Limb (tissue), 2 donors: ENCODE results near the gene WFS1.

Source experiments
- DNase-seq, 2 donors: peaks; one replicate each; pipeline ENCODE4 v3.0.0-alpha.2; 2016; ENCODE audit errors: extremely low spot score in 2 of 2

WFS1 gene

GRCh38 chr4:6233929-6234328 is 35.7 kb upstream of the WFS1 start:
- DNase-seq: no peak

GRCh38 chr4:6235012-6235411 is 34.6 kb upstream of the WFS1 start:
- no peak for DNase-seq

DNA sequence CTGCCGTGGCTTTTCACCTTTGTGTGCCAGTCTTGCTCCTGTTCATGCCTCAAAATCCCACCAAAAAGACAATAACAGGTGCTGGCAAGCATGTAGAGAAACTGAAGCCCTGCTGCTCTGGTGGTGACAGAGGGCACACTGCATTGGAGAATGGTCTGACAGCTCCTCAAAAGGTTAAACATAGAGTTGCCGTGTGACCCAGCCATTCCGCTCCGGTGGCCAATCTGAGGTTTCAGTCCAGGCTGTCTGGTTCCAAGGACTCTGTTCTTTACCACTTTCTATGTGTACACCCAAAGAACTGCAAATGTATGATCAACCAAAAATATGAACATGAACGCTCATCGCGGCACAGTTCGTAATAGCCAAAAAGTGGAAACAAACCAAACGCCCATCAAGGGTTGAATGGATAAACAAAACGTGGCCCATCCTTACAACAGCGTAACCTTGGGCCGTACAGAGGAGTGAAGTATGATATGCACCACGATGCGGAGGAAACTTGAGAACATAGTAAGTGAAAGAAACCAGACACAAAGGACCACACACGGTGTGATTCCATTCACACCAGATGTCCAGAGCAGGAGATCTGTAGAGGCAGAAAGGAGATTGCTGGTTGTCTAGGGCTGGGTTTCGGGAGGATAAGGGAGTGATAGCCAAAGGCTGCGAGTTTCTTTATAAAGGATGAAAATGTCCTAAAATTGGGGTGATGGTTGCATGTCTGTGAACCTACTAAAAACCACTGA is 33.6 kb upstream of the WFS1 start:
- peak in 1 of 2 donors; percentile 20 for DNase-seq

- no peak for DNase-seq
These were observed 32.7 kb upstream of the WFS1 start for GRCh38 chr4:6236816-6237390.

DNA sequence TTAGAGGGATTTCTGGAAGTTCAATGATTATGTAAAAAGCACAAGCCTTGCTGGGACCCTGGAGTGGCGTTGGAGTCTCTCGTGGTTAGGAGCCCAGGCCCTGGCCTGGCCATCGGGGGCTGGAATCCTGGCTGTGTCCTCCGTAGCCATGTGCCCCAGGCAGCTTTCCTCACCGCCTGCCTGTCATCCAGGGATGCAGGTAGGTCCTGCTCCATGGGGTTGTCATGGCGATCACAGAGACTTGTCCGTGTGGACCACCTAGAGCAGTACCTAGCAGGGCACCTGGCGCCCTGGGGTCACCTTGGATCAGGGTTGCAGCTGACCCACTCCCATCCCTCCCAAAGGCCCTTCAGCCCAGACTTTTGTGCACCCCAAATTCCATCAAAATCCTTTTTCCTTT is 30.2 kb upstream of the WFS1 start:
- DNase-seq: no peak

DNA sequence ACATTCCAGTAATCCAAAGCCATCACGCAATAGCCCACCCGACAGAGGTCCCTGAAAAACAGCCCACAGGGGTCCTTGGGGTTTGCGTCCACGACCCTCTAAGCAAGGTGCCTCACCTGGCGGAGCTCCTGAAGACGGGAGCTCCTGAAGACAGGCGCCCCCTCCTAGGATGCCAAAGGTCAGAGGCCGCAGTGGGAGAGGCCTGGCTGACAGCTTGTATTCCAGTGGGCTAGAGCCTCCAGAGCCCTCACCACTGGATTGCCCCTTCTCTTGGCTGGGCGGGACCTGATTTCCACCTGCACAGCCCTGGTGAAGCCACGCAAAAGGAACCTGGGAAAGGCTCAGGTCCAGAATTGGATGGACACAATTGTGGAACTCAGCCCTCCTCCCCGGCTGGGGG is 29.7 kb upstream of the WFS1 start:
- no peak for DNase-seq

DNA sequence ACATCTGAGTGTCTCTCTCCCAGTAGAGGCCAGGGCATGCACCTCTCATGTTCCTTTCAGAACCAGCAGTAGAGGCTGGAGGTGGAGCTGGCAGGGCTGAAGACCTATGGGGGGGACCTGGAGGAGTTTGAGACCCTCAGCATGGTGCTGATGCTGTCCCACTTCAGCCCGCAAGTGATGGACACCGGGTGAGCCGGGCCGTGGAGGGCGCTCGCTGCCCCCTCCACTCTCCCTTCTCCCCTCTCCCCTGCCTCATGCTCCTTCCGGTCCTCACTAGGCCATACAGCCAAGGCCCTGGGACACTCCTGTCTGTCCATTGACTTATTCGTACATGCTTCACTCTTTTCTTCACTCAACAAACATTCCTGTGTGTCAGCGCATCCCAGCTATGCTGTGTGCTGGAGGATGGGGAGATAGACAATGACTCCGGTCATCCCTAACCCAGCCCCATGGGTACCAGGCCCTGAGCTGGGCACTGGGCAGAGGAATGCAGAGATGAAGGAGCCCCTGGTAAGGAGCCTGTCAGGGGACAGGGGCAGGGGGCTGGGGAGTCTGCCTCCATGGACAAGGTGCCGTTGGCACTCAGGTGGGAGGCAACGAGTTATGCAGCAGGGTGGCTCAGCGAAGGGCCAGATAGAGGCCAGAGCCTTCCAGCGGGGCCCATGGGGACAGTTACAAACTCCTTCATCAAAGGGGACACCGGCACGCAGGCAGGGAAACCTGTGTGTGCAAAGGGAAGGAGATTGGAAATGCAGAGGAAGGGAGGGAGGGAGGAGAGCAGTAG is 28.4 kb upstream of the WFS1 start:
- no peak for DNase-seq

DNA sequence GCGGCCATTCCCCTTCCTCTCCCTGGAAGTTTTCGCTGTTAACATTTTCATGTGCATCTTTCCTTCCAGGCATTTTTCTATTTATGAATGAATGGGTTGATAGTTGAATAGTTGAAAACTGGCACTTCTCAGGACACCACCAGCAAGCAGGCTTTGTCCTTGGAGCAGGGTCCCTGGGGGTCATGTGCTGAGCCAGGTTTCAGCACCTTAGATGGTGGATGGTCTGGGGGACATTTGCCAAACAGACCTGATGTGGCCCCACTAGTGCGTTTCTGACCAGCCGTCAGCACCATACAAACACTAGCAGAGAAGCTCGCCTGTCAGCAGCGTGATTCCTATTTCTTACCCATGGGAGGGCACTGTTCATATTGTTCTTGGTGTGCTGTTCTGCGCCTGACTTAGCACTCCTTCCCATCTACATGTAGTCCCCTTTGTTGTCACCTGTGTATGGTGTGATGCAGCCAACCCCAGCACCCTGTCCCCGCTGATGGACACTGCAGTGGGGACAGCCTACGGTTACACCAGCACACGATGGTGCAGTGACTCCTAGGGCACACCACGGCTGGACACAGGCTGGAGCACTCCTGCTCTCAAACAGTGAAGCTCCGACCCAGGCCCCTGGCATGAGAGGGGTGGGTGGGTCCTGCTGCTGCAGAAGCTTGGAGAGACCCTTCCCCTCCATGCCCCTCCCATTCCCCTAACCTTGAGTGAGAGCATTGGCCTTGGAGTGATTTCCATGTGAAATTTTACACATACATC is 27.2 kb upstream of the WFS1 start:
- no peak for DNase-seq

DNA sequence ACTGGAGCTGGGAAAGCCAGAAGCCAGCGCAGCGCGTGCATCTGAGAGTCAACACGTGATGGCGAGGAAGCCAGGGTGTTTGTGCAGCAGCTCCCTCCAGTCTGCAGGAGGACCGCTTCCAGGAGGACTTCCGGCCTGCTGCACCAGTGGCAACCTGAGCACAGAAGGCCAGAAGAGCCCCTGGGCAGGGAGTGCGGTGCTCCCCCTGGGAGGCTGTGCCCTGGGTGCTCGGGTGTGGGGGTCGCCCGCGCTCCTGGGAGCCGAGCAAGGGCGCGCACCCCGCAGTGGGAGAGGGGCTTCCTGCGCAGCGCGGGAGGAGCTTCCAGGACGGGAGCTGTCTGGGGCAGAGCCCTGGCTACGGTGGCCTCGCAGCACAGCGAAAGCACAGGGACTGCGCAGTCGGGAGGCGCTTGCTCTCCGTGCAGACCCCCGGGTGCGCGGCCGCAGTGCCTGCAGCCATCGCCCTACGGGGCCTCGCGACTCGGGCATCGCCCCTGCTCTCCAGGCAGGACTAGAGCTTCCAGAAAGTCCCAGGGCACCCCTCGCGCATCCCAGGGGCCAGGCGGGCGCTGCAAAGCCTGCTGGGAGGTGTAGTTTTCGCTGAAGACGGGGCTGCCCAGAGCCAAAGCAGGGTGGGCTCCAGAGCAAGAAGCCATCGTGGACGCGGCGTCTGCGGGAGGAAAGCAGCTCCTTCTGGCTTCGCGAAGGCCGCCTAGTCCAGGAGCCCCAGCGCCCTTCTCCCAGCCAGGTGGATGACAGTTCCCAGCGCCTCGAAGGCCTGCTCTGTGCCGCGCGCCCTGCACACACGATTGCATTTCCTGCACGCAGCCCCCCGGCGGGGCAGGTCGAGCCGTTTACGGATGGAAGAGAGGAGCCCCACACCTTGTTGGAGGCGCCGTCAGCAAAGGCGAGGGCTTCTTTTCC is 24.1 kb upstream of the WFS1 start:
- peak; percentile 25 to 82 for DNase-seq

GRCh38 chr4:6246170-6246634 is 23.4 kb upstream of the WFS1 start:
- no peak for DNase-seq

DNA sequence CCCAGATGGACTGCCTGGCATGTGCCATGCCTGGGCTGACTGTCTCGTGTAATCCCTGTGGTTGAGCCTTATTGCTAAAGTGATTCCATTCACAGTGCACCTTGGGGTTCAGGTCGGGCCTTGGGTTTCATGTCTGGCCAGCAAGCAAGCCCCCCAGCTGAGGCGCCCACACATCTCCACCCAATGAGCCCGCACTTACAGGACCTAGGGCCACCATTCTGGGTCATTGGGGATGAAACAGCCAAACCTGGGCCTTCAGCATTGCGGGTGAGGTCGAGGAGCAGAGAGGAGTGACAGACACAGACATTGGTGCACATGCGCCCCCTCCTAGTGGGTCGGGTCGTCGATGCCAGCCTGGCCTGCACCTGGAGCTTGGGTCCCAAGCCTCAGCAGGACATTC is 21.3 kb upstream of the WFS1 start:
- no peak for DNase-seq

DNA sequence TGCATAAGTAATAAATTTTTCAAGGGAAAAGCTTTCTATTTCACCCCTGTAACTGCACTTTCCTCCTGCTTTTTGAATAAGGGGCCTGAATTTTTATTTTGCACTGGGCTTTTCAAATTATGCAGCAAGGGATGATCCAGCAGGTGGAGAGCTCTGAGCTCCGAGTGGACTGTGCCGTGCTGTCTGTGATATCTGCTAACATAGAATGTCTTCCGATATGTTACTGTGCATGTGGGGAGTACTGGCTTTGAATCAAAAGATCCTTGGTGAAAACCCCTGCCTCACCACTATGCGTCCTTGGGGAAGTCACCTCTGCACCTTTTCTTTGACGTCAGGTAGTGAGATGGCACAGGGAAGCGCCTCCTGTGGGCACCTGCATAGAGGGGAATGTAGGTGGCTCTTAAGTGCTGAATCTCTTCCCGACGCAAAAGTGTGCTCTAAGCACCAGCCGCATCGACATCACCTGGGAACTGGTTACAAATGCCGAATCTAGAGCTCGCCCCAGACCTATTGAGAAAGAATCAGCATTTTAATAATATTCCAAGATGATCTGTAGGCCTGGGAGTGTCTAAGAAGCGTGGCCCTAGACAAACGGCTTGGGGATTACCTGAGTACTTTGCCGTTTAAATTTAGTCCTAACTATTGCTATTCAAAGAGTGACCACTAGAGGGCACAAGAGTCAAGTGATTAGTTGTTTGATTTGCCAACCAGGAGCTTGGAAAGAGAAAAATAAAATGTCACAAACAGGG is 19.2 kb upstream of the WFS1 start:
- DNase-seq: peak in 1 of 2 donors; percentile 76

DNA sequence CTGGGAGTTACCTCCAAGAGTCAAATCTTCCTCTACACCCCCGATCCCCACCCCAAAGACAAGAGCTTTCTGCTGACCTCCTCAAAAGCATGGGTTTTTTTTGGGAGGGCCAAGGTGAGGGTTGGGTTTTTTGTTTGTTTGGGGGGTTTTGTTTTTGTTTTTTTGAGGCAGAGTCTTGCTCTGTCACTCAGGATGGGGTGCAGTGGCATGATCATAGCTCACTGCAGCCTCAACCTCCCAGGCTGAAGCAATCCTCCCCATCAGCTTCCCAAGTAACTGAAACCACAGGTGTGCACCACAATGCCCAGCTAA is 18.7 kb upstream of the WFS1 start:
- DNase-seq: no peak

- no peak for DNase-seq
These were observed 18.3 kb upstream of the WFS1 start for GRCh38 chr4:6251365-6251764.

GRCh38 chr4:6252051-6252450 is 17.6 kb upstream of the WFS1 start:
- DNase-seq: no peak

GRCh38 chr4:6253111-6253510 is 16.5 kb upstream of the WFS1 start:
- no peak for DNase-seq

DNA sequence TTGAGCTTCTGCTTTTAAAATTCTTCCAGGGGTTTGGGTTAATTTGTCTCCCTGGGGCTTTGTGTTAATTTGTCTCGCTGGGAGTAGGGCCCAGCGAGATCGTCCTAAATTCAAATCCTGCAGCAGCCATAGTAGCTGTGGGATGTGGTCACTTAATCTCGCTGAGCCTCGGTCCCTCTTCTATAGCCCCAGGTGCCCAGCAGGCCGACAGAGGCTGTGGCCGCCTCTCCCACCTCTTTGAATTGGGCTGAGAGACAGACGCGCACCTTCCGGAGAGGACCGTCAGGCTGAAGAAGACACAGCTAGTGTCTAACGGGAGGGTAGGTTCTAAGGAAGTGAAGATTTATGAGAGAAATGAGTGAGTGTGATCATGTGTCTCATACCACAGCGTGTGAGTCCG is 15.7 kb upstream of the WFS1 start:
- no peak for DNase-seq

GRCh38 chr4:6256141-6256540 is 13.5 kb upstream of the WFS1 start:
- no peak for DNase-seq

DNA sequence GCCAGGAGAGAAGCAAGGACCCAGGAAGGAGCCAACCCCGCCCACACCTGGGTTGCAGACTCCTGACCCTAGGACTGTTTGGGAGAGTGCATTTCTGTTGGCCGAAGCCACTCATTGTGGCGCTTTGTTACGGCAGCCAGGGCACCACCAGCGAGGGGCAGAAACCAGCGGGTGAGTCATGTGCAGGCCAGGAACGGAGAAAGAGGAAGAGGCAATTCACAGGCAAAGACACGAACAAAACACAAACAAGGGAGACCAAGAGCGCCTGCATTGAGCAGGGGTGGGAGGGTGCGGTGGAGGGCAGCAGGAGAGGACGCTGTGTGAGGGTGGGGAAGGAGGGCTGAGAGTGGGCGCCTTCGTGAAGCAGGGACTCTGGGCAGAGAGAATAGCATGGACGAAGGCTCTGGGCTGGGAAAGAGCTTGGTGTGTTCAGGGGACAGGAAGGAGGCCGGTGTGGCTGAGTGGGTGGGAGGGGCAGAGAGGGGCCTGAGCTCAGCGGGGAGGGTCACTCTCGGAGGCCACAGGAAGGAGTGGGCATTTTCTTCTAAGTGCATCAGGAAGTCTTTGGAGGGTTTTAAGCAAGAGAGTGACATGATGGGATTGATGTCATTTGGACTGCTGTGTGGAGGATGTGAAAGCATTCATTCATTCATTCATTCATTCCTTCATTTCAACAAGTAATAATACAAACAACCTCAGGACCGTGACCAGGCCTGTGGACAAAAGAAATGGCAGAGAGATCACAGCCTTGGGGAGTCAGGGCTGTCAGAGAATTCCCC is 12.2 kb upstream of the WFS1 start:
- no peak for DNase-seq

DNA sequence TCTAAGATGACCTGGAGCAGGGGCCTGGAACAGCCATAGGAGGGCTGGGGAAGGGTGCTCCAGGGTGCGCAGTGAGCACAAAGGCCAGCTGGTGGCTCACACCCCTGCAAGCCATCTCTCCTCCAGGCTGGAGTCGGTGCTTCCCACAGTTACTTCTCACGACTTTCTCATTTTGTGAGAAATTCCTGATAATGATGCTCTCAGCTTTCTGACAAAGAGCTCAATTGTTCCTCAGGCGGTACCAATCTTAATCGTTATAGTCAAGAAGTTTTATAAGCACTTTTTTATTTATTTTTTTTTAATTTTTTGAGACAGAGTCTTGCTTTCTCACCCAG is 11.7 kb upstream of the WFS1 start:
- DNase-seq: no peak
